Heart left ventricle (tissue), 16 donors: ENCODE results near the gene ADAMTS4. TPM values are rescaled to one million over a fixed set of nuclear protein-coding genes. Genes with fewer than 3 reads are reported as not detected.

Source experiments
- ATAC-seq, 4 donors: fragments of 200-7000 bp; cut with Tn5 transposase; one replicate each; pipeline ENCODE4 v1.9.1; 2020 to 2022; ENCODE audit warnings: moderate library complexity in 4 of 4, mild to moderate bottlenecking in 3 of 4, moderate number of reproducible peaks in 1 of 4
- DNase-seq, 5 donors: peaks; one replicate each; pipeline ENCODE4 v3.0.0-alpha.2; 2020
- H3K27ac ChIP-seq, 12 donors: fragments of 200-600 bp; sonication (generic) in 4 of 12; one replicate each; pipeline versions ENCODE4 v1.5.0 to v1.8.0; 2016 to 2022; ENCODE audit warnings: mild to moderate bottlenecking in 2 of 12
- H3K27me3 ChIP-seq, 9 donors: fragments of 200-600 bp; sonication (generic) in 2 of 9; one replicate each; pipeline versions ENCODE4 v1.5.1 to v1.8.0; 2016 to 2022; ENCODE audit warnings: mild to moderate bottlenecking in 3 of 9
- H3K36me3 ChIP-seq, 9 donors: fragments of 200-600 bp; sonication (generic) in 2 of 9; one replicate each; pipeline versions ENCODE4 v1.5.0 to v1.8.0; 2018 to 2022; ENCODE audit warnings: mild to moderate bottlenecking in 2 of 9
- H3K4me1 ChIP-seq, 12 donors: fragments of 200-600 bp; sonication (generic) in 4 of 12; one replicate each; pipeline versions ENCODE4 v1.5.0 to v1.8.0; 2016 to 2022; ENCODE audit warnings: mild to moderate bottlenecking in 3 of 12
- H3K4me3 ChIP-seq, 12 donors: fragments of 200-600 bp; sonication (generic) in 4 of 12; one replicate each; pipeline versions ENCODE4 v1.5.0 to v1.8.0; 2017 to 2022; ENCODE audit warnings: mild to moderate bottlenecking in 9 of 12, moderate library complexity in 4 of 12
- H3K9me3 ChIP-seq, 12 donors: fragments of 200-600 bp; sonication (generic) in 4 of 12; one replicate each; pipeline versions ENCODE4 v1.5.0 to v1.8.0; 2016 to 2022; ENCODE audit warnings: mild to moderate bottlenecking in 1 of 12
- POLR2A ChIP-seq, 2 donors: fragments of 450-650 bp; IDR thresholded peaks; one replicate each; pipeline ENCODE4 v1.6.1; 2017; ENCODE audit warnings: antibody characterized with exemption in 2 of 2, mild to moderate bottlenecking in 2 of 2, moderate library complexity in 2 of 2
- WGBS, 4 donors: extraction: QIAGEN DNeasy Blood & Tissue Kit in 2 of 4; methylation state at CpG; one replicate each; pipeline versions ENCODE4 v1.1.5 to v1.1.7; 2013 to 2018; 5-methylcytosine and 5-hydroxymethylcytosine counted together
- intact Hi-C, 10 donors: fragments of 100-400 bp; cut with DNase I; formaldehyde crosslinking; loops; one replicate each; pipeline versions ENCODE4 v1.11.1 to v1.14.2; 2022
- polyA plus RNA-seq, 2 donors: library from polyadenylated mRNA; stranded (reverse); fragments of 200-250 nt; gene quantifications; one replicate each; pipeline ENCODE4 v1.2.3, GENCODE V29; 2013
- total RNA-seq, 9 donors: library from RNA; depleted of rRNA in 2 of 9; stranded (reverse); fragments of >200 nt in 2 of 9; fragmentation: NEBNext Ultra II Directional in 3 of 9; extraction: Animal tissue kit (Norgen Biotek cat#: 25700) in 3 of 9; gene quantifications; one replicate each; pipeline versions ENCODE4 v1.1.0 to v1.2.4, GENCODE V29; 2016 to 2023
- TF ChIP-seq, protein P1 (sequence below), 12 donors: fragments of 200-600 bp; sonication (generic) in 4 of 12; IDR thresholded peaks; one replicate each; pipeline versions ENCODE4 v1.5.0 to v1.8.0; 2018 to 2022; ENCODE audit warnings: antibody characterized with exemption in 12 of 12, mild to moderate bottlenecking in 5 of 12
- donor health status: ischemic (EF 13 %, LVEDD 7.1; RV severe dilation, severe dysfunction).
- donor health status: healthy with polysubstance abuse.
- donor health status: DM: no; HTN: yes; CAD: no.
- donor health status: DM: no; HTN: no; CAD: no.
- donor health status: ischemic (EF 25% LVEDD 6.9; RV normal size, moderate dysfunction).
- donor health status: ischemic (EF 25% LVEDD 5.7; RV mildly dilated, moderate dysfunction).
- donor health status: healthy.
- donor health status: DM: yes; HTN: yes; CAD: no.
- donor health status: ischemic (EF 35%, LVEDD 5.7; RV mildly dilated, moderate dysfunction).
- donor health status: nonischemic (EF 11% LVEDD 7.7; RV severe dilation, severe dysfunction).
- donor health status: DM: yes; HTN: yes; CAD: no.
- donor health status: PGD.
- donor health status: ischemic (EF 29% LVEDD 5.4; RV normal size, mild dysfunction).
- donor health status: nonischemic (EF 23%, LVEDD 6.1; RV moderate dilation, normal function).

ADAMTS4 gene
- total and polyA plus RNA-seq, 11 donors: 1.6 to 65.2 (median 6.1) TPM

DNA sequence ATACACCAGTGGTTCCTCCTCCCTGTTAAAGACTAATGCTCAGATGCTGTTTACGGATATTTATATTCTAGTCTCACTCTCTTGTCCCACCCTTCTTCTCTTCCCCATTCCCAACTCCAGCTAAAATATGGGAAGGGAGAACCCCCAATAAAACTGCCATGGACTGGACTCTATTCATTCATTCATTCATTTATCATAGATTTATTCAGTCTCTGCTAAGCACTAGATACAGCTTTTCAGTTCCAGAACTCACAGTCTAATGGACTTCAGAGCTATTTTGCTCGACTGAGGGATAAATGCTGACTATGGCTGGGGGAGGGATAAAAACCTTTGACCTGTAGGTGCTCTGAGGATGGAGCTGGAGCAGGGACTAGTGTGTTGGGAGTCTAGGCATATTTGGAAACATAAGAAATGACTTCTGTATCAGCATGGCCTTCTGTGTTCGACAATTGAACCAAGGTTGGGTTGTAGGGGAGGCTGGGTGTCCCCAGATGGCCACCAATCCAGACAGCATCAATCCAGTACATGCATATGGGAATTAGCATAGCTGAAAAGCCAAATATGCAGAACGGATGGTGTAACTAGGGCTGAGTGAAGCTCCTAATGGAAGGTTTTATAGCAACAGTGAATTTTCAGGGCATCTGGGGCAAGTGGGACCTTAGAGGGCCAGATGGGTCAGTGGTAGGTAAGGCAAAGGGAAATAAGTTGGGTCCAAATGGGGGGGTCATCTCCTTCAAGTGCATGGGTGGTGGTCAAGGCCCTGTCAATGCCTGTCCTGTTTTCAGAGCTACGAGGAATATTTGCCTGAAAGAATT is 20.4 kb upstream of the ADAMTS4 start:
- H3K9me3 ChIP-seq: no peaks in the 10 kb centered on the region
- TF ChIP-seq, protein P1, sequence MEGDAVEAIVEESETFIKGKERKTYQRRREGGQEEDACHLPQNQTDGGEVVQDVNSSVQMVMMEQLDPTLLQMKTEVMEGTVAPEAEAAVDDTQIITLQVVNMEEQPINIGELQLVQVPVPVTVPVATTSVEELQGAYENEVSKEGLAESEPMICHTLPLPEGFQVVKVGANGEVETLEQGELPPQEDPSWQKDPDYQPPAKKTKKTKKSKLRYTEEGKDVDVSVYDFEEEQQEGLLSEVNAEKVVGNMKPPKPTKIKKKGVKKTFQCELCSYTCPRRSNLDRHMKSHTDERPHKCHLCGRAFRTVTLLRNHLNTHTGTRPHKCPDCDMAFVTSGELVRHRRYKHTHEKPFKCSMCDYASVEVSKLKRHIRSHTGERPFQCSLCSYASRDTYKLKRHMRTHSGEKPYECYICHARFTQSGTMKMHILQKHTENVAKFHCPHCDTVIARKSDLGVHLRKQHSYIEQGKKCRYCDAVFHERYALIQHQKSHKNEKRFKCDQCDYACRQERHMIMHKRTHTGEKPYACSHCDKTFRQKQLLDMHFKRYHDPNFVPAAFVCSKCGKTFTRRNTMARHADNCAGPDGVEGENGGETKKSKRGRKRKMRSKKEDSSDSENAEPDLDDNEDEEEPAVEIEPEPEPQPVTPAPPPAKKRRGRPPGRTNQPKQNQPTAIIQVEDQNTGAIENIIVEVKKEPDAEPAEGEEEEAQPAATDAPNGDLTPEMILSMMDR (IDR thresholded peaks at IDR 0.05): no peak
- no peak for TF ChIP-seq POLR2A (IDR thresholded peaks at IDR 0.05)

DNA sequence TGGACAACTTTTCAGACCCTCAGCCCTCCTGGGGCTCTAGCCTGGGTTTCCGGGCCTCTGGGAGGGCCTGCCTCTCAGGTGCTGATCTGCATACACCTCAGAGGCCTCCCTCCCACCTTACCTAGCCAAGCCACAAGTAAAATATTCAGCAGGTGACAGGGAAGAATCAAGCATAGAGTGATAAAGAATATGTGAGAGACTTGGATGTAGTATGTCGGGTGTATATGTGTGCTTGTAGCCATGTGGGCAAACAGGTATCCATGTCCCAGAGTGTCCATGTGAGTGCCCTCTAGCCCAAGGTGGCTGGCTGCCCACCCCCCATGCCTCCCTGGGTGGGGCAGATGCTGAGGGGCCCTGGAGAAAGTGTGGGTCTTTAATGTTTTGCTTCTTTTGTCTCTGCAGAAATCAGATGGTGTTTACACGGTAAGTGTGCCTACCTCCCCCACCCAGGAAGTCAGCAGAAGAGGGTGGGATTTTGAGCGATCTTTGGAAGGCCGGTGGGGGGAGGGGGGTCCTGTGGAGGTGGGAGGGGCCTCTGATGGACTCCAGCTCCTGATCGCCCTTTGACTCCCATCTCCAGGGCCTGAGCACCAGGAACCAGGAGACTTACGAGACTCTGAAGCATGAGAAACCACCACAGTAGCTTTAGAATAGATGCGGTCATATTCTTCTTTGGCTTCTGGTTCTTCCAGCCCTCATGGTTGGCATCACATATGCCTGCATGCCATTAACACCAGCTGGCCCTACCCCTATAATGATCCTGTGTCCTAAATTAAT is 19.6 kb upstream of the ADAMTS4 start:
- H3K4me1 ChIP-seq: peaks cover 0 to 27% (median 0%) of the 10 kb centered on the region in 12 donors
- ATAC-seq: no peak
- H3K4me3 ChIP-seq: peak overlapping the region in 1 of 12 donors; percentile 63
- TF ChIP-seq POLR2A (IDR thresholded peaks at IDR 0.05): no peak
- TF ChIP-seq, protein P1 (IDR thresholded peaks at IDR 0.05): no peak
- 77 to 89% (median 82%) methylated on average over 4 to 8 of the region's 8 CpGs for WGBS, 4 donors
- intact Hi-C loops: no loop called here
- DNase-seq: no peak
- H3K27ac ChIP-seq: peak overlapping the region in 1 of 12 donors; percentile 96
- no peaks in the 10 kb centered on the region for H3K9me3 ChIP-seq
- no peaks in the 10 kb centered on the region for H3K27me3 ChIP-seq
- H3K36me3 ChIP-seq: peaks cover 2 to 36% (median 15%) of the 10 kb centered on the region in 9 donors

More for the DNA sequence above, 20.4 kb upstream of the ADAMTS4 start:
- peaks cover 0 to 28% (median 7%) of the 10 kb centered on the region in 9 donors for H3K36me3 ChIP-seq
- DNase-seq: no peak
- H3K4me1 ChIP-seq: peaks cover 0 to 23% (median 0%) of the 10 kb centered on the region in 12 donors
- no peak overlapping the region for H3K27ac ChIP-seq
- no peak for ATAC-seq
- H3K27me3 ChIP-seq: no peaks in the 10 kb centered on the region
- 92 to 95% (median 93%) methylated on average over 5 of the region's 5 CpGs for WGBS, 4 donors
- H3K4me3 ChIP-seq: no peak overlapping the region
- intact Hi-C loops: no loop called here

DNA sequence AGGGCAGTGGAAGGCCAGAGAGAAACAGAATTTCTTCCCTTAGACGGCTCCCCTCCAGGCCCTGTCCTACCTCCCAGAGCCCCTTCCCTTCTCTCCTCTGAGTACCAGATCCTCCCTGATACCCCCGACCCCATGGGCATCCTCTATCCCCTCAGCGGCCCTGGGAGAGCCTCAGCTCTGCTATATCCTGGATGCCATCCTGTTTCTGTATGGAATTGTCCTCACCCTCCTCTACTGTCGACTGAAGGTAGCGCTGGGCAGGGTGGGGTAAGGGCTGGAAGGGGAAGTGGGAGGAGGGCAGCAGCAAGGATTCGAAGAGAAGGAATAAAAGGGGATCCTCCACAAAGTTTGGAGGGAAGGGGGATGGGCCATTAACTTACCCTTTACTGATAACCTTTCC is 19.0 kb upstream of the ADAMTS4 start:
- H3K4me1 ChIP-seq: peaks cover 0 to 27% (median 0%) of the 10 kb centered on the region in 12 donors
- peak overlapping the region in 3 of 12 donors; percentile 44 to 63 (median 49) for H3K4me3 ChIP-seq
- peak overlapping the region in 4 of 12 donors; percentile 70 to 96 (median 72) for H3K27ac ChIP-seq
- no peaks in the 10 kb centered on the region for H3K27me3 ChIP-seq
- no peak for TF ChIP-seq POLR2A (IDR thresholded peaks at IDR 0.05)
- TF ChIP-seq, protein P1 (IDR thresholded peaks at IDR 0.05): no peak
- DNase-seq (no peak), ATAC-seq (no peak)
- no peaks in the 10 kb centered on the region for H3K9me3 ChIP-seq
- peaks cover 2 to 42% (median 22%) of the 10 kb centered on the region in 9 donors for H3K36me3 ChIP-seq
- intact Hi-C loops: no loop called here
- 63 to 75% (median 69%) methylated on average over 6 of the region's 6 CpGs for WGBS, 4 donors
